Adipocyte (in vitro differentiated cells): ENCODE measurements around the gene UNC5A.

Experiments
- DNase-seq: peaks from one replicate; pipeline ENCODE4 v3.0.0-alpha.2; 2015; ENCODE audit warnings: low read depth
- H3K27me3 ChIP-seq: replicated peaks from 2 replicates; pipeline ENCODE4 v1.7.0; 2013; ENCODE audit warnings: mild to moderate bottlenecking, low read length, moderate library complexity; ENCODE audit not compliant: control insufficient read depth, insufficient read depth
- H3K36me3 ChIP-seq: 2 replicates; pipeline ENCODE4 v1.7.0; 2013; ENCODE audit warnings: low read length, mild to moderate bottlenecking, moderate library complexity; ENCODE audit not compliant: control insufficient read depth, insufficient read depth, severe bottlenecking
- H3K4me1 ChIP-seq: 2 replicates; pipeline ENCODE4 v1.7.0; 2013; ENCODE audit warnings: mild to moderate bottlenecking, low read length, moderate library complexity; ENCODE audit not compliant: control insufficient read depth, insufficient read depth
- H3K4me3 ChIP-seq: 2 replicates; pipeline ENCODE4 v1.7.0; 2013; ENCODE audit warnings: mild to moderate bottlenecking, low read length, moderate library complexity
- H3K9ac ChIP-seq: 2 replicates; pipeline ENCODE4 v1.7.0; 2013; ENCODE audit warnings: mild to moderate bottlenecking, low read length, moderate library complexity
- H3K9me3 ChIP-seq: 2 replicates; pipeline ENCODE4 v1.7.0; 2013; ENCODE audit warnings: mild to moderate bottlenecking, low read length, moderate library complexity; ENCODE audit not compliant: control insufficient read depth

Gene UNC5A

DNA sequence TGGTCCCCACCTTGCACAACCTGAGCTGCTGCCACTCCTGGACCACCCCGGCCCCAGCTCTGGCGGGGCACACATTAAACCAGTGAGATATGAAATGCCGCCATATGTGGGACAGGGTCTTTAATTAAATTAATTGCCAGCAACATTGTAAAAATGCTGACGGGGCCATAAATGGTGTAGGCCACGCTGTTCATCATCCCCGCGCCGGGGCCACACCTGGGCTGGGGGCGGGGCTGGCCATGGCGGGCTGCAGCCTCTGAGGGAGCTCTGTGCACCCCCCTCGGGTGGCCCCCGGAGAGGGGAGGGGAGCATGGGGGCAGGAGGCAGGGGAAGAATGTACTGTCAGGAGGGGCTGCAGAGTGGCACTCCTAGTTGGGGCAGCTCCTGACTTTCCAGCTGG lies 41.0 kb downstream of the UNC5A start:
- H3K36me3 ChIP-seq = no peaks in the 10 kb centered on the region
- no peak overlapping the region for H3K9ac ChIP-seq
- no peak for DNase-seq
- peaks cover 68% of the 10 kb centered on the region for H3K27me3 ChIP-seq
- no peak overlapping the region for H3K4me3 ChIP-seq
- H3K9me3 ChIP-seq = no peaks in the 10 kb centered on the region
- H3K4me1 ChIP-seq = no peaks in the 10 kb centered on the region

DNA sequence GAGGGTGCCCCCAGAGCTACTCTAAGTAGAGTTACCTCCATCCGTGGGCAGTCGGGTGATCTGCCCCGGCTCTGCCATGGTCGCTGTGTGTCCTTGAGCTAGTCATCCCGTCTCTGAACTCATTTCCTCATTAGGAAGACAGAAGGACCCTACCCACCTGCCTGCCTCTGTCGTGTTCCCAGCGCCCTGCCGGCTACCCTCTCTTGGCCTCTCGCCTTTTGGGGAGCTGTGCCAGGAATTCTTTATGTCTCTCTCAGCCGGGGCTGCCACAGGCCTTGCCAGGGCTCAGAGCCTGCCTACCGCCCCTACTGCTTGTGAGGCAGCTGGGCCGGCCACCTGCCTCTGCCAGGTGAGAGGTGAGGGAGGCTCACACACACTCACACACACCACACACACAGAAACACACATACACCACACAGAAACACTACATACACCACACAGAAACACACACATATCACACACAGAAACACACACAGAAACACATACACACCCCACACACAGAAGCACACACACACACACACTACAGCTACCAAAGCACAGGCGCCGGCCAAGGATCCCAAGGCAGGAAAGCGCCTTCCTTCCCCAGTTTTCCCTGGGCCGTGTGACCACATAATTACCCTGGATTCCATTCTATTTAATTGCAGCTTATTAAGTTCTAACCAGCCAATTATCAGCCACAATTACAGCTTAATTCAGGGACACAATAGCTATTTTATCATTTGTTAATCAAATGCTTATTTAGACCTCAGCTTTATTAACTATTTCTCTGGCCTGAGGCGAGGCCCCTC lies 41.7 kb downstream of the UNC5A start:
- Histone ChIP-seq H3K9ac (no peak overlapping the region), H3K4me1 (no peaks in the 10 kb centered on the region), H3K4me3 (no peak overlapping the region), H3K36me3 (no peaks in the 10 kb centered on the region), H3K27me3 (peaks cover 65% of the 10 kb centered on the region), H3K9me3 (no peaks in the 10 kb centered on the region)
- DNase-seq = no peak

DNA sequence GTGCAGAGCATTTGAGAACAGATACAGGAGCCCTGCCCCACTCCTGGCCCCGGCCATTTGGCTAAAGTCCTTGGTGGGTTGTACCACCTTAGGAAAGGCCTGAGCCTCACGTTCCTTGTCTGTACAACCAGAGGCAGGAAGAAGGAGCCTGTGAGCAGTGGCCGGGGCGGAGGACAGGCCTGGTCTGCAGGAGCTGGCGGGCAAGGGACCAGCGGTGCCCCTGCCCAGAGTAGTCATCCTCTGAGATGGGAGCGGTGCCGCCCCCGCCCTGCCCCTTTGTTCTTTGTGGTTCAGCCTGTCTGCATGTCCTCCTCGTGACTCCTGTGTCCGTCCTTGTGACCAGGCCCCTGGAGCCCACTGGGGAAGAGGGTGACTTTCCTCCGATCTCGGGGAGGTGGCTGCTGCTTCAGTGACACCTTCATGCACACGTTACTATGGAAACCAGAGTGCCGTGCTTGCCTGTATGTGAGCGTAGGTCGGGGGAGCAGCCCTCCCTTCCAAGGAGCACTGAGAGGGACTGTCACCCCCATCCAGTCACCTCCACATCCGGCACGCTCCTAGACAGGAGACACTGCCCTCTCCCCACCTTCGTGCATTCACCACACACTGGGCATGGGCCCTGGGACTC lies 42.9 kb downstream of the UNC5A start:
- H3K4me3 ChIP-seq = no peak overlapping the region
- no peaks in the 10 kb centered on the region for H3K4me1 ChIP-seq
- peaks cover 70% of the 10 kb centered on the region for H3K27me3 ChIP-seq
- DNase-seq = no peak
- H3K9ac ChIP-seq = no peak overlapping the region
- H3K9me3 ChIP-seq = no peaks in the 10 kb centered on the region
- no peaks in the 10 kb centered on the region for H3K36me3 ChIP-seq

DNA sequence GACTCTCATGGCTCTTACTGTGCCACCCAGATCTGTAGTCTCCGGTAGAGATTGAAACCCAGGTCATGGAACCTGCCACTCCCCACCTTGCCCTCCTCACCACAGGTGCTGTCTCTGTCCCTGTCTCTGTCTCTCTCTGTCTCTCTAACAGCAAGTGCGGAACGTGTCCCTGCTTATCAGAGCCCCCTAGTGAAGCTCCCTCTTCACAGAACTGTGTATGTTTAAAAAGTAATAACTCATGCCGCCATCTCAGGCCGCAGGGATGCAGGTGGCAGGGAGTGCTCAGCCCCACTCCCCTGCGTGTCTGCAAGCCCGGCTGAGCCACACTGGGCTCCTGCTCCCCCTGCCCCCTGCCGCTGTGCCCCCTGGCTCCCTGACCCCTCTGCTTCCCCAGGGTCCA lies 43.8 kb downstream of the UNC5A start:
- no peaks in the 10 kb centered on the region for H3K9me3 ChIP-seq
- no peak for DNase-seq
- H3K9ac ChIP-seq = no peak overlapping the region
- H3K4me1 ChIP-seq = no peaks in the 10 kb centered on the region
- H3K36me3 ChIP-seq = no peaks in the 10 kb centered on the region
- H3K27me3 ChIP-seq = peaks cover 63% of the 10 kb centered on the region
- no peak overlapping the region for H3K4me3 ChIP-seq

DNA sequence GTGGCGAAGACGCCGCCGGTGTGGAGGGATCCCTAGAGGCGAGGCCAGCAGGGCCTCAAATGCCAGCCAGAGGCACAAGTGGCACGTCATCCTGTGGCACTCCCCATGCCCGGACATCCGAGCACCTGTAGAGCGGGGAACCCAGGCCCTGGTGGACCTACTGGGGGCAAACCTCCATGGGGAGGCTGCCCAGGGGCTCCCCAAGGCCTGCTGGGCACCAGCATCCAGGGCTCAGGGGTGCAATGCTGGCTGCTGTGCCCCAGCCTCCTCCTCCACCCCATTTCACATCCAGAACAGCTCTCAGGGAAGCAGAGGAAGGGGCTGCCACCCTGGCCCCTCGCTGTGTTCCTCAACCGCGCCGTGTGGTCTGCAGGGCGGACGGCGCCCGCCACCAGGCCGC lies 45.2 kb downstream of the UNC5A start:
- H3K4me1 ChIP-seq = no peaks in the 10 kb centered on the region
- H3K9ac ChIP-seq = no peak overlapping the region
- peaks cover 55% of the 10 kb centered on the region for H3K27me3 ChIP-seq

DNA sequence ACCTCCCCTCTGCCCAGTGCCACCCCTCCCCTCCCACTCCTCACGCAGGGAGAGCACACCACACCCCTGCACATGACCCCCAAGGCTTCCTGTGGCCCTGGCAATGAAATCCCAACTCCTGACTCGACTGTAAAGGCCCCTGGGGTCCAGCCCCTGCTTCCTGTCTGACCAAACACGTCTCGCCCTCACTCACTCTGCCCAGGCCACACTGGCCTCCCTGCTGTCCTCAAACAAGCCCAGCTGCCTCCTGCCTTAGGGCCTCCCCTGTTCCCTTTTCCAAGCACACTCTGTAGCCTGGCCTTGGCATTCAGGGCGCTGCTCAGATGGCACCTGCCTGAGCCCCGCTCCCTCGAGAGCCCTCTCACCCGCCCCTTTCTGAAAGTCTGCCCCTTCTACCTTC lies 46.4 kb downstream of the UNC5A start:
- no peaks in the 10 kb centered on the region for H3K9me3 ChIP-seq
- no peak for DNase-seq
- H3K9ac ChIP-seq = no peak overlapping the region
- no peaks in the 10 kb centered on the region for H3K4me1 ChIP-seq
- H3K4me3 ChIP-seq = no peak overlapping the region
- H3K36me3 ChIP-seq = no peaks in the 10 kb centered on the region
- peaks cover 54% of the 10 kb centered on the region for H3K27me3 ChIP-seq

More for the DNA sequence above, 45.2 kb downstream of the UNC5A start:
- Histone ChIP-seq H3K36me3 (no peaks in the 10 kb centered on the region), H3K4me3 (no peak overlapping the region), H3K9me3 (no peaks in the 10 kb centered on the region)
- no peak for DNase-seq

DNA sequence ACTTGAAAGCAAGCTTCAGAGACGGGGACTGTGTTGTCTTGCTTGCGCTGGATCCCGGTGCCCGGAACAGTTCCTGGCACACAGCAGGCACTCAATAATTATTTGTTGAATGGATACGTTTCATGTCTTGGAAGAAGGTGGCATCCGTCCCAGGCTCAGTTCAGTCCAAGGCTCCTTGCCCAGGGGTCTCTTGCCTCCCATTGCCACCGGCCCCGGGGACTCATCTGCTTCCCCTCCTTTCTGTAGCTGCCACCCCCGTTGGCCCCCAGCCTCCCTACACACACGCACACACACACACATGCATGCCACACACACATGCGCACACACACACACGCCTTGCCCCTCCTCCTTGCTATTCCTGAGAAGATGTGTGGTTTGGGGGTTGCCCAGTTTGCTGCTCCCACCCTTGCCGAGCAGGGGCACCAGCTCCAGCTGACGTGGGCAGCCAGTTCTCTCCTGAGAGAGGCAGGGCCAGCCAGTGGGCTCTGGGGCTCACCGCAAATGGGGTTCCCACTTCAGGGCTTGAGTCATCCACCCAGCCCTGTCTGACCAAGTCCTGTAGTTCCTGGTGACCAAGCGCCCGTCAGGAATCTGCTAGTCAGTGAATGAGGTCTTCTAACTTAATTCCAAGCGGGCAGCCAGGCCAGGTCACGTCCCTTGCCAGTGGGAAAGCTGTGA lies 47.0 kb downstream of the UNC5A start:
- Histone ChIP-seq H3K9me3 (no peaks in the 10 kb centered on the region), H3K36me3 (no peaks in the 10 kb centered on the region), H3K27me3 (peaks cover 60% of the 10 kb centered on the region), H3K4me1 (no peaks in the 10 kb centered on the region), H3K4me3 (no peak overlapping the region), H3K9ac (no peak overlapping the region)
- no peak for DNase-seq

DNA sequence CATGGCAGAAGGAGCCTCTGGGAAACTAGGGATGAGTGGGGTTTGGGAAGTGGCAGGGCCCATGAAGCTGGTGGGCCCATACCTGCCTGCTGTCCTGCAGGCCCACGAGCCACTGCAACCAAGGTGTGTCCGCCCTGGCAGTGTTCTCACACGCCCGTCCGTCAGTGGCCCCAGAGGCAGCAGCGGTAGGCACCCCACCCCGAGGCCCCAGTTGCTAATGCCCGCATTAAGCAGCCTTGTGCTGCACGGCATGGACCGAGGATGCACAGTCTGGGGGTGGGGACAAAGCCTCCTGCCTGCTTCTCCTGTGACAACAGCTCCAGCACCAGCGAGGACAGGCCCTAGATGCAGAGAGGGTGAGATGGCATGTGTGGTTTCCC lies 47.5 kb downstream of the UNC5A start:
- Histone ChIP-seq H3K9me3 (no peaks in the 10 kb centered on the region), H3K27me3 (peaks cover 61% of the 10 kb centered on the region), H3K36me3 (no peaks in the 10 kb centered on the region), H3K4me3 (no peak overlapping the region), H3K4me1 (no peaks in the 10 kb centered on the region), H3K9ac (no peak overlapping the region)
- no peak for DNase-seq

DNA sequence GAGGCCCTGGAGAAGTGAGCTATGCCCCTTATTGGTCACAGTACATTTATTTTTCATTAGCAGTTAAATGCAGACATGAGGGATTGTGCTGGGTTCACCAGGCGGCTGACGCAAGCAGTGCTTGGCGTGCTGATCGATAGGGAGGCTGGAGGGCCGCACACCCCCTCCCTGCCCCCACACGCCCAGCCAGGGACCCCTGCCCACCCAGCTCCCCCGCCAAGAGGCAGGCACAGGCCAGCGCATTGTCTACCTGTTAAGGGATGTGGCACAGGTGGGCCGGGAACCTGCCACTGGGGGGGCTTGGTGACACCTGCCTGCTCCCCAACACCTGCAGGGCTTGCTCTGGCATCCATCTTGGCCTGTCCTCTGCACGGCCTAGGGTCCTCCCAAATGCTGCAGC lies 49.6 kb downstream of the UNC5A start:
- Histone ChIP-seq H3K27me3 (peaks cover 62% of the 10 kb centered on the region), H3K4me1 (no peaks in the 10 kb centered on the region), H3K4me3 (no peak overlapping the region), H3K9me3 (no peaks in the 10 kb centered on the region), H3K36me3 (no peaks in the 10 kb centered on the region), H3K9ac (no peak overlapping the region)
- DNase-seq = no peak

DNA sequence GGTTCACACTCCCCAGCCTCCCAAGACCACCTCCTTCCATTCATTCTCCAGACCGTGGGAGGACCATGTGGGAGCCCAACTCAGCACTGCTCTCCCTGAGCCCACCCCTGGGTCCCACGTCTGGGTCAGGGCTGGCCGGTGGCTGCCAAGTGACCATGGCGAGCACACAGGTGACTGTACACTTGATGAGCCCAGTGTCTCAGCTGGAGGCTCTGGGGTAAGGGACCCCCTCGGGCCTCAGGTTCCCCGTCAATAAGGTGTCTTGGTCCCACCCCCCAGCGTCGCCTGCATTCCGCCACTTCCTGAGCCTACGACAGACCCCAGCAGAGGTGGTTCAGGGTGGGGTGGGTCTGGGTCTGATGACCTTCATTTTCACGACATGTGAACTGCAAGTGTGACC lies 50.0 kb downstream of the UNC5A start:
- Histone ChIP-seq H3K36me3 (no peaks in the 10 kb centered on the region), H3K27me3 (peaks cover 61% of the 10 kb centered on the region), H3K9me3 (no peaks in the 10 kb centered on the region), H3K4me3 (no peak overlapping the region), H3K4me1 (no peaks in the 10 kb centered on the region), H3K9ac (no peak overlapping the region)
- DNase-seq = no peak

DNA sequence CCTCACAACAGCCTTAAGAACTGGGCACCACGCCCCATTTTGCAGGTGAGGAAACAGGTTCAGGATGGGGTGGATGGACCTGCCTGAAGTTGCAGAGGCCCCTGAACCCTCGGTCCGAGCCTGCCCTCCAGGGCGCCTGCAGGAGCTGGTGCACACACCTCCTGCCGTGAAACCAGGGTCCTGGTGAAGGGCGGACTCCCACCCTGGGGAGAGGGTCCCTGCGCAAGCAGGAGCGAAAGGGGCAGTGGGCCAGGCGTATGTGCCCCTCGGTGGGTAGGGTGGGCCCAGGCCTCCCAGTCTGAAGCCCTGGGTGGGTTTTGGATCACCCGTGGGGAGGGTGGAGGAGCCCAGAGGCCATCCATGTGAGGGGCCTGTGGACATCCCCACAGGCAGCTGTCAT lies 50.9 kb downstream of the UNC5A start:
- Histone ChIP-seq H3K4me1 (no peaks in the 10 kb centered on the region), H3K36me3 (no peaks in the 10 kb centered on the region), H3K4me3 (no peak overlapping the region), H3K27me3 (peaks cover 66% of the 10 kb centered on the region), H3K9ac (no peak overlapping the region), H3K9me3 (no peaks in the 10 kb centered on the region)
- no peak for DNase-seq
